Neuronal stem cell (in vitro differentiated cells): Measurements from ENCODE around the gene THOC1.

Source experiments
- DNase-seq: peaks from one replicate; pipeline ENCODE4 v3.0.0-alpha.2; 2013; ENCODE audit warnings: low spot score
- H2AFZ ChIP-seq: one replicate; pipeline ENCODE4 v1.6.1; 2013; ENCODE audit warnings: mild to moderate bottlenecking, low read length, inconsistent platforms
- H2AK5ac ChIP-seq: 2 replicates; pipeline ENCODE4 v1.6.1; 2013; ENCODE audit warnings: low read depth, mild to moderate bottlenecking, inconsistent platforms, low read length, moderate library complexity, mixed read lengths
- H2BK120ac ChIP-seq: 2 replicates; pipeline ENCODE4 v1.6.1; 2013; ENCODE audit warnings: low read depth, mild to moderate bottlenecking, inconsistent platforms, low read length, moderate library complexity, mixed read lengths
- H2BK12ac ChIP-seq: one replicate; pipeline ENCODE4 v1.6.1; 2013; ENCODE audit warnings: low read length, inconsistent platforms
- H2BK15ac ChIP-seq: 2 replicates; pipeline ENCODE4 v1.6.1; 2013; ENCODE audit warnings: mild to moderate bottlenecking, low read length, inconsistent platforms, mixed read lengths
- H2BK5ac ChIP-seq: one replicate; pipeline ENCODE4 v1.6.1; 2013; ENCODE audit warnings: inconsistent platforms, mild to moderate bottlenecking, low read length, moderate library complexity
- H3K14ac ChIP-seq: one replicate; pipeline ENCODE4 v1.6.1; 2013; ENCODE audit warnings: low read length, inconsistent platforms
- H3K18ac ChIP-seq: 2 replicates; pipeline ENCODE4 v1.6.1; 2013; ENCODE audit warnings: low read length, inconsistent platforms
- H3K23ac ChIP-seq: 2 replicates; pipeline ENCODE4 v1.6.1; 2013; ENCODE audit warnings: low read depth, mild to moderate bottlenecking, mixed read lengths, low read length, inconsistent platforms; ENCODE audit not compliant: poor library complexity
- H3K27ac ChIP-seq: replicated peaks from 3 replicates; pipeline ENCODE4 v1.5.1; 2013; ENCODE audit warnings: low read length, inconsistent platforms
- H3K27me3 ChIP-seq, 3 experiments: 2 replicates each; pipeline ENCODE4 v1.6.1; 2013; ENCODE audit warnings: low read length in 3 of 3, mild to moderate bottlenecking in 2 of 3, inconsistent platforms in 1 of 3, low read depth in 1 of 3, mixed read lengths in 1 of 3, moderate library complexity in 1 of 3; ENCODE audit not compliant: control insufficient read depth in 3 of 3, insufficient read depth in 3 of 3
- H3K36me3 ChIP-seq, 2 donors: replicated peaks in 1 of 2; 2 replicates each; pipeline ENCODE4 v1.6.1; 2013; ENCODE audit warnings: low read length in 2 of 2; ENCODE audit not compliant: control insufficient read depth in 2 of 2, insufficient read depth in 2 of 2
- H3K4ac ChIP-seq: 2 replicates; pipeline ENCODE4 v1.6.1; 2013; ENCODE audit warnings: inconsistent platforms, mild to moderate bottlenecking, low read length, moderate library complexity
- H3K4me1 ChIP-seq, 2 donors: 1 replicate in 1 of 2; 2 replicates in 1 of 2; pipeline ENCODE4 v1.6.1; 2013; ENCODE audit warnings: low read length in 2 of 2, low read depth in 1 of 2; ENCODE audit not compliant: control insufficient read depth in 2 of 2, insufficient read depth in 1 of 2
- H3K4me2 ChIP-seq: one replicate; pipeline ENCODE4 v1.6.1; 2013; ENCODE audit warnings: mild to moderate bottlenecking, low read length, inconsistent platforms; ENCODE audit not compliant: insufficient read depth, poor library complexity, severe bottlenecking
- H3K4me3 ChIP-seq, 2 donors: 2 replicates each; pipeline ENCODE4 v1.5.1; 2013; ENCODE audit warnings: low read length in 2 of 2, mild to moderate bottlenecking in 2 of 2, inconsistent platforms in 1 of 2, moderate library complexity in 1 of 2
- H3K79me1 ChIP-seq: one replicate; pipeline ENCODE4 v1.6.1; 2013; ENCODE audit warnings: low read depth, mild to moderate bottlenecking, inconsistent platforms, low read length, moderate library complexity
- H3K9ac ChIP-seq: one replicate; pipeline ENCODE4 v1.6.1; 2013; ENCODE audit warnings: mild to moderate bottlenecking, low read depth, low read length, inconsistent platforms; ENCODE audit not compliant: poor library complexity
- H3K9me3 ChIP-seq, 2 donors: replicated peaks in 1 of 2; 2 replicates each; pipeline versions ENCODE3 to v1.6.1; 2013; ENCODE audit warnings: low read length in 2 of 2, mild to moderate bottlenecking in 2 of 2, inconsistent platforms in 1 of 2, low read depth in 1 of 2, mixed read lengths in 1 of 2, moderate library complexity in 1 of 2; ENCODE audit not compliant: control insufficient read depth in 2 of 2, insufficient read depth in 1 of 2
- H4K8ac ChIP-seq: one replicate; pipeline ENCODE4 v1.6.1; 2013; ENCODE audit warnings: low read depth, mild to moderate bottlenecking, inconsistent platforms, low read length, moderate library complexity
- H4K91ac ChIP-seq: one replicate; pipeline ENCODE4 v1.6.1; 2013; ENCODE audit warnings: low read length, low read depth, mild to moderate bottlenecking, inconsistent platforms; ENCODE audit not compliant: poor library complexity
- WGBS, 2 donors: extraction: QIAGEN DNeasy Blood & Tissue Kit; methylation state at CpG; one replicate each; pipeline ENCODE4 v1.1.7; 2013; ENCODE audit warnings: missing lambda C conversion rate in 2 of 2, mixed read lengths in 1 of 2; ENCODE audit not compliant: insufficient read length in 2 of 2, insufficient replicate concordance in 1 of 2; ENCODE audit errors: extremely low coverage in 2 of 2; 5-methylcytosine and 5-hydroxymethylcytosine counted together

Gene THOC1

GRCh38 chr18:189254-189653 is 78.6 kb downstream of the THOC1 start:
- Histone ChIP-seq H3K9ac (no peak overlapping the region), H3K4me1 (no peaks in the 10 kb centered on the region), H3K4me3 (no peak overlapping the region), H2BK120ac (no peak overlapping the region), H4K8ac (no peak overlapping the region), H2AFZ (no peak overlapping the region), H2BK5ac (no peak overlapping the region), H3K9me3 (no peaks in the 10 kb centered on the region), H3K23ac (no peak overlapping the region), H3K18ac (no peak overlapping the region), H2BK12ac (no peak overlapping the region), H2BK15ac (no peak overlapping the region), H3K36me3 (peaks cover 7 to 45% of the 10 kb centered on the region in 2 donors), H4K91ac (no peak overlapping the region), H3K4ac (no peak overlapping the region), H3K27me3 (no peaks in the 10 kb centered on the region), H3K4me2 (no peak overlapping the region), H3K14ac (no peak overlapping the region), H2AK5ac (no peak overlapping the region), H3K79me1 (no peaks in the 10 kb centered on the region), H3K27ac (no peak overlapping the region)
- no CpG with 5 or more reads among the region's 5 CpGs for WGBS, 2 donors
- DNase-seq = no peak

GRCh38 chr18:183769-184168 is 84.1 kb downstream of the THOC1 start:
- Histone ChIP-seq H3K36me3 (peaks cover 16 to 82% of the 10 kb centered on the region in 2 donors), H2BK5ac (no peak overlapping the region), H3K23ac (no peak overlapping the region), H2BK12ac (no peak overlapping the region), H3K27ac (no peak overlapping the region), H3K4ac (no peak overlapping the region), H2AFZ (no peak overlapping the region), H3K9ac (no peak overlapping the region), H3K79me1 (no peaks in the 10 kb centered on the region), H3K4me3 (no peak overlapping the region), H4K91ac (no peak overlapping the region), H3K14ac (no peak overlapping the region), H3K18ac (no peak overlapping the region), H3K4me2 (no peak overlapping the region), H4K8ac (no peak overlapping the region), H2BK15ac (no peak overlapping the region), H3K4me1 (no peaks in the 10 kb centered on the region), H3K27me3 (no peaks in the 10 kb centered on the region), H2BK120ac (no peak overlapping the region), H3K9me3 (no peaks in the 10 kb centered on the region), H2AK5ac (no peak overlapping the region)
- no CpG with 5 or more reads among the region's 1 CpG for WGBS, 2 donors
- no peak for DNase-seq

GRCh38 chr18:181711-182110 is 86.1 kb downstream of the THOC1 start:
- no peak for DNase-seq
- Histone ChIP-seq H4K91ac (no peak overlapping the region), H2BK5ac (no peak overlapping the region), H2AK5ac (no peak overlapping the region), H3K14ac (no peak overlapping the region), H3K23ac (no peak overlapping the region), H3K4me3 (no peak overlapping the region), H3K9ac (no peak overlapping the region), H2BK15ac (no peak overlapping the region), H3K27ac (no peak overlapping the region), H2AFZ (no peak overlapping the region), H4K8ac (no peak overlapping the region), H2BK12ac (no peak overlapping the region), H3K4me2 (no peak overlapping the region), H3K79me1 (peaks cover 2% of the 10 kb centered on the region), H2BK120ac (no peak overlapping the region), H3K18ac (no peak overlapping the region), H3K27me3 (no peaks in the 10 kb centered on the region), H3K36me3 (peaks cover 16 to 85% of the 10 kb centered on the region in 2 donors), H3K4me1 (no peaks in the 10 kb centered on the region), H3K4ac (no peak overlapping the region), H3K9me3 (no peaks in the 10 kb centered on the region)

- Histone ChIP-seq H2BK5ac (no peak overlapping the region), H3K18ac (no peak overlapping the region), H3K4me2 (no peak overlapping the region), H4K91ac (no peak overlapping the region), H3K27ac (no peak overlapping the region), H3K4me1 (no peaks in the 10 kb centered on the region), H2AK5ac (no peak overlapping the region), H4K8ac (no peak overlapping the region), H3K36me3 (peaks cover 11 to 69% of the 10 kb centered on the region in 2 donors), H2AFZ (no peak overlapping the region), H2BK15ac (no peak overlapping the region), H3K4ac (no peak overlapping the region), H3K23ac (no peak overlapping the region), H2BK120ac (no peak overlapping the region), H3K79me1 (peaks cover 2% of the 10 kb centered on the region), H2BK12ac (no peak overlapping the region), H3K9ac (no peak overlapping the region), H3K4me3 (no peak overlapping the region), H3K14ac (no peak overlapping the region), H3K27me3 (no peaks in the 10 kb centered on the region), H3K9me3 (no peaks in the 10 kb centered on the region)
- no CpG with 5 or more reads among the region's 5 CpGs for WGBS, 2 donors
- DNase-seq = no peak
Observed at GRCh38 chr18:179499-179898, 88.3 kb downstream of the THOC1 start.
